Cortex of kidney (tissue), 1 donor: Measurements from ENCODE around the gene GCNT3.

ENCODE experiments used
- DNase-seq: peaks from one replicate; lab custom pipeline; 2025; lab: John Stamatoyannopoulos, UW

Gene GCNT3

GRCh38 chr15:59611276-59612260 lies at the start of gene GCNT3:
Gene GCNT3 (plus strand): TSS chr15:59611783. CDS start chr15:59618239, 6,456 bp downstream.
- no peak for DNase-seq

GRCh38 chr15:59562448-59563186 lies 49.0 kb upstream of the GCNT3 start:
- DNase-seq: no peak

GRCh38 chr15:59565299-59565698 lies 46.3 kb upstream of the GCNT3 start:
- no peak for DNase-seq

GRCh38 chr15:59567324-59567723 lies 44.3 kb upstream of the GCNT3 start:
- DNase-seq: no peak

- no peak for DNase-seq
Measured at GRCh38 chr15:59569477-59569876, 42.1 kb upstream of the GCNT3 start.

- no peak for DNase-seq
Measured at GRCh38 chr15:59570315-59570714, 41.3 kb upstream of the GCNT3 start.

- DNase-seq: no peak
Measured at GRCh38 chr15:59571606-59572005, 40.0 kb upstream of the GCNT3 start.

GRCh38 chr15:59583088-59583487 lies 28.5 kb upstream of the GCNT3 start:
- DNase-seq: no peak

- DNase-seq: no peak
Measured at GRCh38 chr15:59587085-59587826, 24.3 kb upstream of the GCNT3 start.

- no peak for DNase-seq
Measured at GRCh38 chr15:59590027-59590426, 21.6 kb upstream of the GCNT3 start.

- DNase-seq: no peak
Measured at GRCh38 chr15:59591356-59591755, 20.2 kb upstream of the GCNT3 start.

- no peak for DNase-seq
Measured at GRCh38 chr15:59594493-59594942, 17.1 kb upstream of the GCNT3 start.

GRCh38 chr15:59594991-59595390 lies 16.6 kb upstream of the GCNT3 start:
- DNase-seq: no peak

- DNase-seq: no peak
Measured at GRCh38 chr15:59595434-59595915, 16.1 kb upstream of the GCNT3 start.

GRCh38 chr15:59596640-59597039 lies 14.9 kb upstream of the GCNT3 start:
- DNase-seq: no peak

- no peak for DNase-seq
Measured at GRCh38 chr15:59598461-59598860, 13.1 kb upstream of the GCNT3 start.

GRCh38 chr15:59605994-59606393 lies 5.6 kb upstream of the GCNT3 start:
- no peak for DNase-seq

- DNase-seq: no peak
Measured at GRCh38 chr15:59609730-59610712, 1.6 kb upstream of the GCNT3 start.

GRCh38 chr15:59614153-59614552 lies 2.6 kb downstream of the GCNT3 start:
- no peak for DNase-seq

GRCh38 chr15:59615661-59616060 lies 4.1 kb downstream of the GCNT3 start:
- DNase-seq: no peak

GRCh38 chr15:59616379-59616778 lies 4.8 kb downstream of the GCNT3 start:
- no peak for DNase-seq
